ENCODE data around the gene DNM1L.

DNM1L gene

DNA sequence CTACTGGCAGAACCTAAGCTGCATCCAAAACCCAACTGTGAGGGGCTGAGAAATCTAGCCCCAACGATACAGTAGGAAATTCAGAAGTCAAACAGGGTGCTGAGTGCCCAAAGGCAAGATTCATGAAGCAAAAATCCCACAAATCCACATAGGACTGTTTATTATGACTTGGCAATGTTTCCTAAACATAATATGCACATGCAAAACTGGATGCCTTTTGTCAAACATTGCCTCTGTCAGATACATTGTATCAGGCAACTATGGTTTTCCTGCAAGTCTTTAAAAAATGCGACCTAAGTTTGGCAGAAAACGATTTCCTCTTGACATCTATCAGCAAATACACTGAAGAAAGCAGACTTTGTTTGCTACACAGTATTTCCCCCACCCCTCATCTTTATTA is 103.9 kb downstream of the DNM1L start:
- H3K79me2 ChIP-seq (ENCODE audit: insufficient read depth, low read length) = no peaks in the 10 kb centered on the region
- no peak overlapping the region for H3K4me3 ChIP-seq (ENCODE audit: low read depth in 1 of 2, low read length in 2 of 2)
- TF ChIP-seq EZH2 (IDR thresholded peaks at IDR 0.05; ENCODE audit: borderline replicate concordance, low read depth, low read length, severe bottlenecking) = no peak
- TF ChIP-seq, protein P1, sequence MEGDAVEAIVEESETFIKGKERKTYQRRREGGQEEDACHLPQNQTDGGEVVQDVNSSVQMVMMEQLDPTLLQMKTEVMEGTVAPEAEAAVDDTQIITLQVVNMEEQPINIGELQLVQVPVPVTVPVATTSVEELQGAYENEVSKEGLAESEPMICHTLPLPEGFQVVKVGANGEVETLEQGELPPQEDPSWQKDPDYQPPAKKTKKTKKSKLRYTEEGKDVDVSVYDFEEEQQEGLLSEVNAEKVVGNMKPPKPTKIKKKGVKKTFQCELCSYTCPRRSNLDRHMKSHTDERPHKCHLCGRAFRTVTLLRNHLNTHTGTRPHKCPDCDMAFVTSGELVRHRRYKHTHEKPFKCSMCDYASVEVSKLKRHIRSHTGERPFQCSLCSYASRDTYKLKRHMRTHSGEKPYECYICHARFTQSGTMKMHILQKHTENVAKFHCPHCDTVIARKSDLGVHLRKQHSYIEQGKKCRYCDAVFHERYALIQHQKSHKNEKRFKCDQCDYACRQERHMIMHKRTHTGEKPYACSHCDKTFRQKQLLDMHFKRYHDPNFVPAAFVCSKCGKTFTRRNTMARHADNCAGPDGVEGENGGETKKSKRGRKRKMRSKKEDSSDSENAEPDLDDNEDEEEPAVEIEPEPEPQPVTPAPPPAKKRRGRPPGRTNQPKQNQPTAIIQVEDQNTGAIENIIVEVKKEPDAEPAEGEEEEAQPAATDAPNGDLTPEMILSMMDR (IDR thresholded peaks at IDR 0.05; ENCODE audit: borderline replicate concordance, extremely low read depth, low read length, poor library complexity, severe bottlenecking) = no peak
- H2AFZ ChIP-seq (ENCODE audit: low read depth, low read length) = no peak overlapping the region
- no peak overlapping the region for H3K9ac ChIP-seq (ENCODE audit: low read depth, low read length)
- no peaks in the 10 kb centered on the region for H4K20me1 ChIP-seq (ENCODE audit: insufficient read depth, low read length)
- ATAC-seq (ENCODE audit: insufficient read depth, low read depth) (no peak), DNase-seq (no peak)
- no peaks in the 10 kb centered on the region for H3K36me3 ChIP-seq (ENCODE audit: insufficient read depth, low read length)
- H3K4me2 ChIP-seq (ENCODE audit: insufficient read depth, low read length) = no peak overlapping the region
- no peak overlapping the region for H3K27ac ChIP-seq (ENCODE audit: low read length)
- H3K9me3 ChIP-seq (ENCODE audit: insufficient read depth, low read length, severe bottlenecking) = no peaks in the 10 kb centered on the region
- no peaks in the 10 kb centered on the region for H3K27me3 ChIP-seq (ENCODE audit: insufficient read depth, low read length, poor library complexity)
- H3K4me1 ChIP-seq (ENCODE audit: insufficient read depth, low read length) = no peaks in the 10 kb centered on the region

DNA sequence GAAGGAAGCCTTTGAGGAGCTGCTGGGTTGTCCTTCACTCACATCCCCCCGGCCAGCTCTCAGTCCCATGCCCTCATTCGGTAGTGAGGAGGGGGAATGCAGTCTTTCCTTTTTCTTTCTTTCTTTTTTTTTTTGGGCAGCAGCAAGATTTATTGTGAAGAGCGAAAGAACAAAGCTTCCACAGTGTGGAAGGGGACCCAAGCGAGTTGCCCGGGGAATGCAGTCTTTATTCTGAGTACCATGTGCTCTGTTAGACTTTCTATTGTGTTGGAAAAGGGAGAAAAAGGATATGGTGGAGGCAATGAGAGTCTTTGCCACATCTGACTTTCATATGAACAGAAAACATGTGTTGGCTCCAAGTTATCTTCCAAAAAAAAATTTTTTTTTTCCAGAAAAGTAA is 106.5 kb downstream of the DNM1L start:
- ATAC-seq (ENCODE audit: insufficient read depth, low read depth) (no peak), DNase-seq (no peak)
- H3K79me2 ChIP-seq (ENCODE audit: insufficient read depth, low read length) = no peaks in the 10 kb centered on the region
- H3K36me3 ChIP-seq (ENCODE audit: insufficient read depth, low read length) = no peaks in the 10 kb centered on the region
- H3K4me1 ChIP-seq (ENCODE audit: insufficient read depth, low read length) = no peaks in the 10 kb centered on the region
- H3K9ac ChIP-seq (ENCODE audit: low read depth, low read length) = no peak overlapping the region
- no peak for TF ChIP-seq EZH2 (IDR thresholded peaks at IDR 0.05; ENCODE audit: borderline replicate concordance, low read depth, low read length, severe bottlenecking)
- TF ChIP-seq, protein P1 (IDR thresholded peaks at IDR 0.05; ENCODE audit: borderline replicate concordance, extremely low read depth, low read length, poor library complexity, severe bottlenecking) = no peak
- H3K27ac ChIP-seq (ENCODE audit: low read length) = no peak overlapping the region
- H2AFZ ChIP-seq (ENCODE audit: low read depth, low read length) = no peak overlapping the region
- H3K4me3 ChIP-seq (ENCODE audit: low read depth in 1 of 2, low read length in 2 of 2) = no peak overlapping the region
- no peaks in the 10 kb centered on the region for H4K20me1 ChIP-seq (ENCODE audit: insufficient read depth, low read length)
- H3K9me3 ChIP-seq (ENCODE audit: insufficient read depth, low read length, severe bottlenecking) = no peaks in the 10 kb centered on the region
- H3K4me2 ChIP-seq (ENCODE audit: insufficient read depth, low read length) = no peak overlapping the region
- no peaks in the 10 kb centered on the region for H3K27me3 ChIP-seq (ENCODE audit: insufficient read depth, low read length, poor library complexity)

GRCh38 chr12:32788405-32788804 is 109.3 kb downstream of the DNM1L start:
- TF ChIP-seq, protein P1 (IDR thresholded peaks at IDR 0.05; ENCODE audit: borderline replicate concordance, extremely low read depth, low read length, poor library complexity, severe bottlenecking) = no peak
- TF ChIP-seq EZH2 (IDR thresholded peaks at IDR 0.05; ENCODE audit: borderline replicate concordance, low read depth, low read length, severe bottlenecking) = no peak
- H3K4me1 ChIP-seq (ENCODE audit: insufficient read depth, low read length) = no peaks in the 10 kb centered on the region

DNA sequence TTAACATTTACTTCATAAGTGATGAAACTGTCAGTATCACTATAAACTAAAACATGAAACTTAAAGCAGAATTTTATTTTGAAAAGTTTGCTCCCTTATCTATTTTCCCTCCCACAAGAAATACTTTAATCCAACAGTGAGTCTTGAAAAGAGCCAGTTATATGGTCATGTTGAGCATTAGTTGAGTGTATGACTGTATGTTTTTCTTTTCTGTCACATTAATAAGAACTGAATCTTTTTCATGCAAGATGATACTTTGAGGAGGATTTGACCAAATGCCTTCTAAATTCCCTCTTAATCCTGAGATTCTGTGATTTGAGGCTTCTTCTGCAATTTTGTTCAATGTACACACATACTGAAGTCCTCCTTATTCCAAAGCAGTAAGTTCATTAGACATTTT is 110.3 kb downstream of the DNM1L start:
- Histone ChIP-seq H3K4me1 (ENCODE audit: insufficient read depth, low read length) (no peaks in the 10 kb centered on the region), H3K9ac (ENCODE audit: low read depth, low read length) (no peak overlapping the region), H3K27me3 (ENCODE audit: insufficient read depth, low read length, poor library complexity) (no peaks in the 10 kb centered on the region), H4K20me1 (ENCODE audit: insufficient read depth, low read length) (no peaks in the 10 kb centered on the region), H3K4me3 (ENCODE audit: low read depth in 1 of 2, low read length in 2 of 2) (no peak overlapping the region), H3K27ac (ENCODE audit: low read length) (no peak overlapping the region), H3K4me2 (ENCODE audit: insufficient read depth, low read length) (no peak overlapping the region), H3K36me3 (ENCODE audit: insufficient read depth, low read length) (no peaks in the 10 kb centered on the region), H3K9me3 (ENCODE audit: insufficient read depth, low read length, severe bottlenecking) (no peaks in the 10 kb centered on the region), H3K79me2 (ENCODE audit: insufficient read depth, low read length) (no peaks in the 10 kb centered on the region), H2AFZ (ENCODE audit: low read depth, low read length) (no peak overlapping the region)
- no peak for DNase-seq
- no peak for ATAC-seq (ENCODE audit: insufficient read depth, low read depth)
- TF ChIP-seq EZH2 (IDR thresholded peaks at IDR 0.05; ENCODE audit: borderline replicate concordance, low read depth, low read length, severe bottlenecking) = no peak
- TF ChIP-seq, protein P1 (IDR thresholded peaks at IDR 0.05; ENCODE audit: borderline replicate concordance, extremely low read depth, low read length, poor library complexity, severe bottlenecking) = no peak

More at GRCh38 chr12:32788405-32788804, 109.3 kb downstream of the DNM1L start:
- no peak overlapping the region for H3K27ac ChIP-seq (ENCODE audit: low read length)
- no peaks in the 10 kb centered on the region for H3K79me2 ChIP-seq (ENCODE audit: insufficient read depth, low read length)
- no peaks in the 10 kb centered on the region for H3K9me3 ChIP-seq (ENCODE audit: insufficient read depth, low read length, severe bottlenecking)
- no peak overlapping the region for H3K9ac ChIP-seq (ENCODE audit: low read depth, low read length)
- no peaks in the 10 kb centered on the region for H3K36me3 ChIP-seq (ENCODE audit: insufficient read depth, low read length)
- H2AFZ ChIP-seq (ENCODE audit: low read depth, low read length) = no peak overlapping the region
- no peak for DNase-seq
- H3K4me2 ChIP-seq (ENCODE audit: insufficient read depth, low read length) = no peak overlapping the region
- no peaks in the 10 kb centered on the region for H3K27me3 ChIP-seq (ENCODE audit: insufficient read depth, low read length, poor library complexity)
- no peak overlapping the region for H3K4me3 ChIP-seq (ENCODE audit: low read depth in 1 of 2, low read length in 2 of 2)
- no peak for ATAC-seq (ENCODE audit: insufficient read depth, low read depth)
- no peaks in the 10 kb centered on the region for H4K20me1 ChIP-seq (ENCODE audit: insufficient read depth, low read length)

Measured in DND-41 (cell line).